Muscle of leg (tissue), 11 donors: Measurements from ENCODE around the gene CASKIN1. TPM values are rescaled to one million over a fixed set of nuclear protein-coding genes. Genes with fewer than 3 reads are reported as not detected.
A peak's percentile ranks its signal among the peaks of the same experiment; 100 is the strongest.
"Not testable (repeated sequence)": the region's sequence is repeated elsewhere in the genome, so short reads cannot be mapped to it uniquely, and the experiment has no call there.

Experiments used
- DNase-seq: peaks from one replicate; pipeline ENCODE4 v3.0.0; 2013
- H3K27ac ChIP-seq: one replicate; pipeline ENCODE4 v1.5.1; 2013; ENCODE audit warnings: mild to moderate bottlenecking, low read length, control low read depth
- H3K27me3 ChIP-seq: one replicate; pipeline ENCODE4 v1.6.1; 2013; ENCODE audit warnings: low read length; ENCODE audit not compliant: control insufficient read depth, insufficient read depth
- H3K36me3 ChIP-seq: one replicate; pipeline ENCODE4 v1.6.1; 2013; ENCODE audit warnings: low read length; ENCODE audit not compliant: control insufficient read depth, insufficient read depth
- H3K4me1 ChIP-seq: one replicate; pipeline ENCODE4 v1.6.1; 2013; ENCODE audit warnings: low read length; ENCODE audit not compliant: control insufficient read depth, insufficient read depth
- H3K4me3 ChIP-seq: one replicate; pipeline ENCODE4 v1.5.1; 2013; ENCODE audit warnings: low read length, control low read depth
- H3K9me3 ChIP-seq: replicated peaks from 2 replicates; pipeline ENCODE4 v1.6.1; 2013; ENCODE audit warnings: low read depth, low read length; ENCODE audit not compliant: control insufficient read depth
- WGBS: methylation state at CpG from one replicate; pipeline ENCODE4 v1.1.5; 2013; ENCODE audit warnings: missing lambda C conversion rate; ENCODE audit not compliant: insufficient coverage; 5-methylcytosine and 5-hydroxymethylcytosine counted together
- polyA plus RNA-seq, 8 donors: library from polyadenylated mRNA; unstranded; fragments of 120-200 nt; gene quantifications; one replicate each; pipeline versions ENCODE4 v1.2.1 to v1.2.3, GENCODE V29; 2013; ENCODE audit warnings: inconsistent platforms in 1 of 8, low replicate concordance in 1 of 8; ENCODE audit not compliant: insufficient read length in 8 of 8, insufficient read depth in 1 of 8
- total RNA-seq: library from RNA; stranded (reverse); fragments of 120-200 nt; gene quantifications from one replicate; pipeline ENCODE4 v1.2.4, GENCODE V29; 2013

Gene CASKIN1
- total and polyA plus RNA-seq, 9 donors = 0.75 to 2.4 (median 1.8) TPM

DNA sequence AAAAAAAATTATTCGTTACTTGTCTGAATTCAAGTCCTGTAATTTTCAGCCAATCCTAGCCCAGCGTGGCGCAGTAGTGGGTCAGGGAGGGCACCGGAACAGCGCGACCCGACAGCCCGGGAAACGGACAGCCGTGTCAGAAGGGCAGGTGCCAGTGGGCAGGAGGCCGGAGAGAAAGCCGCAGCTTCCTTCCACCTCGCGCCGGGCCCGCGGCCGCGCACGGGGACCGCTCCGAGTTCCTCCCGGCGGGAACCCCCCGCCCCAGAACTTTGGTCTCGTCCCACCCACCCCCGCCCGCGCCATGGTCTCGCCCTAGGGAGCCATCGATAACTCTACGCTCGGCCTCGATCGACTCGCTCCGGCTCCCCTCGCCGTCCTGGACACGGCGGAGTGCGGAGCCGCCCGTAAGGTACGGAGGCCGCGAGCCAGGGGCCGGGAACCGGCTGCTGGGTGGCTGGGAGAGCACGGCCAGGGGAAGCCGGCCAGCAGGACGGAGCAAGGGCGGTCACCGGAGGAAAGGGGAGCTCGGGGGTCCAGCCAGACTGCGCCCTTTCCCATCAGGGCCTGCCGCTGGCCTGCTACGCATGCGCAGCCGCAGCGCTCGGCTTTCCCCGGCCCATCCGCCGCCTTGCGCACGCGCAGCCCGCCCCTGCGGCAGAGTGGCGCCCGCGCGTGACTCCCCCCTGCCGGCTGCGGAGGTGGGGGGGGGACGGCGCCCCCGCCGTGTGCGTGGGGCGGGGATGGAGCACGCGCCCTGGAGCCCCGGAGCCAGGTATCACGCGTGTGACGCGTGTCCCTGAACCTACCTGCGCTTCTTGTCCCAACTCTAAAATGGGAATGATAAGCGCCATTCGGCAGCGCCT is 8.9 kb upstream of the CASKIN1 start, which contains the start of gene MLST8:
Gene MLST8 (plus strand): TSS at position 351 of the 863 bp plus-strand sequence. CDS start 632 bp downstream, outside the sequence.
- Histone ChIP-seq H3K27ac (peak within 1 kb of the TSS; percentile 86), H3K36me3 (peaks cover 32% of the 10 kb centered on the region), H3K27me3 (peaks cover 2% of the 10 kb centered on the region), H3K4me3 (peak within 1 kb of the TSS; percentile 66), H3K9me3 (no peaks in the 10 kb centered on the region), H3K4me1 (peaks cover 31% of the 10 kb centered on the region)
- under 1% methylated on average over 83 of the region's 93 CpGs for WGBS
- peak; percentile 93 for DNase-seq

DNA sequence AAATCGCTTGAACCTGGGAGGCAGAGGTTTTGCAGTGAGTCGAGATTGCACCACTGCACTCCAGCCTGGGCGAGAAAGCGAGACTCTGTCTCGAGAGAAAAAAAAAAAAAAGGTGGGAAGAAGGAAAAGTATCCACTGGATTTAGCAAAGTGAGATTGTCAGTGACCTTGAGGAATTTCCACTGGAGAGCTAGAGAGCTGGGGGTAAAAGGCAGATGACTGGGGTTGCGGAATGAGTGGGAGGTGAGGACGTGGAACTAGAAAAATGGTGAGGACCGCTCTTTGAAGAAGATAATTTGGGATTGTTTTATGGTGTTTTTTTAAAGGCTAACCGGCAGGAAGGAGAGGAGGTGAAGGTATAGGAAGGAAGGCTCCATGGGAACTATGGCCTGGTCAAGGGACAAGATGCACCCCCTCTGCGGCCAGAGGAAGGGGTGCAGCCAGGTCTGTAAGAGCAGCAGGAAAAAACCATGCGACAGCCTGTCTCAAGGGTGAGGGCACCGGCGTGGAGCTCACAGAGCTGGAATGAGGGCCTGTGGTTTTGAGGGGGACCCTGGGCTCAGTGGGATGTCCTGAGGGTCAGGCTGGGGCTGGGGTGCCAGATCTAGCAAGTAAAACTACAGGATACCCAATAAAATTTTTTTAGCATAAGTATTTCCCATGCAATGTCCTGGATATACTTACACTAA is 8.2 kb upstream of the CASKIN1 start:
- H3K27ac ChIP-seq = peak overlapping the region; percentile 86
- peaks cover 26% of the 10 kb centered on the region for H3K4me1 ChIP-seq
- no peaks in the 10 kb centered on the region for H3K9me3 ChIP-seq
- no peak for DNase-seq
- 79% methylated on average over 10 of the region's 13 CpGs for WGBS
- H3K27me3 ChIP-seq = peaks cover 4% of the 10 kb centered on the region
- H3K4me3 ChIP-seq = peak overlapping the region; percentile 66
- peaks cover 30% of the 10 kb centered on the region for H3K36me3 ChIP-seq

DNA sequence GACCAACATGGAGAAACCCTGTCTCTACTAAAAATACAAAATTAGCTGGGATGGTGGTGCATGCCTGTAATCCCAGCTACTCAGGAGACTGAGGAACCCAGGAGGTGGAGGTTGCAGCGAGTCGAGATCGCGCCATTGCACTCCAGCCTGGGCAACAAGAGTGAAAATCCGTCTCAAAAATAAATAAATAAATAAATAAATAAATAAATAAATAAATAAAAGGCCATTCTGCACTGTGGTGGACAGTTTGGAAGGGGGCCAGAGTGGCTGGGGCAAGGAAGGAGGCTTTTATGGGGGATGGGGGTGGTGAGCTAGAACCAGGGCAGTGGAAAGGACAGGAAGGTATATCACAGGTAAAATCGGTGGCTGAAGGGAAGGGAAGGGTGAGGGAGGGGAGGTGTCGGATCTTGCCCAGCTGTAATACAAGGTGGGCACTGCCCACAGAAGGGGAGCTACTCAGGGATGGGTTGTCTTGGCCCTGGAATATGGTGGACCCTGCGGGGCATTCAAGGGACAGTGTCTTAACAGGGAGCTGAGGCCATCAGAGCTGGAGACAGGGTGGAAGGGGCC is 6.8 kb upstream of the CASKIN1 start:
- Histone ChIP-seq H3K4me1 (peaks cover 21% of the 10 kb centered on the region), H3K36me3 (peaks cover 17% of the 10 kb centered on the region), H3K27me3 (peaks cover 13% of the 10 kb centered on the region)
- DNase-seq, H3K9me3 ChIP-seq, H3K4me3 ChIP-seq, H3K27ac ChIP-seq: not testable (repeated sequence)
- WGBS = 95% methylated on average over 3 of the region's 8 CpGs

DNA sequence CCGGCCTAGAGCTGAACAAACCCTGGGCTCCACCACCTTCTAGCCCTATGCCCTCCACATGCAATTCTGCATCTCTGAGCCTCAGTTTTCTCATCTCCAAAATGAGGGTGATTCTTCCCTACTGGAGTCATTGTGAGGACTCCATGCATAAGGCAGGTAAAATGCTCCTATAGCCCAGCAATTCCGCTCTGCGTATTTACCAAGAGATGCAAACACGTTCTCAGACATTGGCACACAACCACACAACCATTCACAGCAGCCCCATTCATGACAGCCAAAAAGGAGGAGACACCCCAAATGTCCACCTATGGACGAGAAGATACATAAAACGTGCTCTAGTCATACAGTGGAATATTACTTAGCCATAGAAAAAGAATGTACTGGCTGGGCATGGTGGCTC is 3.9 kb upstream of the CASKIN1 start:
- WGBS = 90% methylated on average over 3 of the region's 6 CpGs
- Histone ChIP-seq H3K9me3 (no peaks in the 10 kb centered on the region), H3K27ac (no peak overlapping the region), H3K27me3 (peaks cover 33% of the 10 kb centered on the region), H3K36me3 (no peaks in the 10 kb centered on the region), H3K4me3 (no peak overlapping the region), H3K4me1 (peaks cover 12% of the 10 kb centered on the region)
- DNase-seq = no peak

DNA sequence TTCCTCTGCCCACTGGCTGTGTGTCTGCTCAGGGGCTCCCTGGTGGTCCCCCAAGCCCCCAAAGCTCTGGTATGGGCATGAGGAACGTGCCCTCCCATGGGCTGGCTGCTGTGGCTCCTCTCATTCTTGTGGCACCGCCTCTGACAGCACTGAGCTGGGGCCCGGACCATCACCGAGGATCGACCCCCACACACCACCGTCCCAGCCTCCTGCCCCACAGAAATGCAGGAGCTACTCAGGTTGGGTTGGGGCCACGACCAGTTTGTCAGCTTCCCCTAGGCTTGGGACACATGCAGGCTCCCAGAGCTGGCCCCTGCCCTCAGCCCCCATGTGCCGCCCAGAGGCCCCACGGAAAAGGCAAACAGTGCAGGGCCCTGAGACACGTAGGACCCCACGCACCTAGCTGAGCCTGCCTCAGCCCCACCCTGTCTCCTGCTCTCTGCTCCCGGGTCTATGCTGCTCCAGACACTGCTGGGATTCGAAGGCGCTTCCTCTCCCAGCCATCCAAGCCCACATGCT is 3.3 kb upstream of the CASKIN1 start:
- Histone ChIP-seq H3K9me3 (no peaks in the 10 kb centered on the region), H3K27me3 (peaks cover 39% of the 10 kb centered on the region), H3K36me3 (no peaks in the 10 kb centered on the region), H3K4me3 (no peak overlapping the region), H3K4me1 (peaks cover 16% of the 10 kb centered on the region), H3K27ac (no peak overlapping the region)
- DNase-seq = no peak
- WGBS = 41% methylated on average over 11 of the region's 14 CpGs

DNA sequence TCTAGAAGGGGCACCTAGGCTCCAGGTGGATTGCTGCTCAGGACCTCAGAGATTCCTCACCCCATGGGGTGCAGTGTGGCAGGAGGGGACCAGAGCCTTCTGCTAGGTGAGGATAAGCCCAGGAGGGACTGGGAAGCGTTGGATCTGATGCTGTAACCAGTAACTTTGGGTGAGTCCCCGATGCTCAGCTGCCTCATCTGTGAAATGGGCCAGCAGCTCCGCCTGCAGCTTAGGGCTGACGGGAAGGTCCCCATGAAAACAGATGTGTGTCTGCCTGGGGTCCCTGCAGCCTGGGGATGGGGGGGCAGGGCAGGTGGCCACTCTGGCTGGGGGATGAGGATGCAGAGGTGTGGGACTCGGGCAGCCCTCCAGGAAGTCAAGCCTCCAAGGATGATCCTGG is 2.7 kb upstream of the CASKIN1 start:
- peaks cover 18% of the 10 kb centered on the region for H3K4me1 ChIP-seq
- no peaks in the 10 kb centered on the region for H3K36me3 ChIP-seq
- no peak overlapping the region for H3K27ac ChIP-seq
- H3K9me3 ChIP-seq = no peaks in the 10 kb centered on the region
- peaks cover 45% of the 10 kb centered on the region for H3K27me3 ChIP-seq
- 44% methylated on average over 5 of the region's 5 CpGs for WGBS
- no peak overlapping the region for H3K4me3 ChIP-seq
- no peak for DNase-seq

DNA sequence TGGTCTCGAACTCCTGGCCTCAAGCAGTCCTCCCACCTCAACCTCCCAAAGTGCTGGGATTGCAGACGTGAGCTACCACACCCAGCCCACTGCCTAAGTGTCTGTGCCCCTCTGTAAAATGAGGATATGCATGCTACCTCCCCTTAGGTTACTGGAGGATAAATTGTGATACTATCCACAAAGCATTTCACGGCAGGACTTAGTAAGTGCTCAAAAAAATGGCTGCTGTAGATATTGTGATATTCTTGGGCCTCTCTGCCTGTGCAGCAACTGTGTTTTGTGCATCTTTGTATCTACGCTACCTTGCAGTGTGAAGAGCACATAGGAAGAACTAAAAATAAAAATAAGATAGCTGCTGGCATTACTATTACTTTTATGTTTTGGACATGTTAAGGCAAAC is 1.9 kb upstream of the CASKIN1 start:
- Histone ChIP-seq H3K9me3 (no peaks in the 10 kb centered on the region), H3K27ac (no peak overlapping the region), H3K4me3 (no peak overlapping the region), H3K36me3 (no peaks in the 10 kb centered on the region), H3K4me1 (peaks cover 18% of the 10 kb centered on the region), H3K27me3 (peaks cover 52% of the 10 kb centered on the region)
- no peak for DNase-seq
- WGBS = no CpG with 5 or more reads among the region's 4 CpGs

DNA sequence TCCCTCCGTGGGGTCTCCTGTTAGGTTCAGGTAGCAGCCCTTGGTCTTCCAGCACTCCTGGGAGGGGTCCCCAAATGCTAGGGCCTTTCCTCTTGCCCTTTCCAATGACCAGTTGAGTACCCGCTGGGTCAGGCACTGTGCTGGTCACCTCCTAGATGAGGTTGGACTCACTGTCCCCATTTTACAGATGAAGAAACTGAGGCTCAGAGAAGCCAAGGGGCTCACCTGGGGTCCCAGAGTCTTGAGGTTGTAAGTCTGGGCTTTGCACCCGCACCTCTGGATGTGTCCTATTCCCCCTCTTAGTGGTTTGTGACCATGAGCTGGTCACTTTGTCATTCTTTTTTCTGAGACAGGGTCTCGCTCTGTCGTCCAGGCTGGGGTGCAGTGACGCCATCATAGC is 1.4 kb upstream of the CASKIN1 start:
- 82% methylated on average over 3 of the region's 6 CpGs for WGBS
- Histone ChIP-seq H3K36me3 (no peaks in the 10 kb centered on the region), H3K27me3 (peaks cover 52% of the 10 kb centered on the region)

DNA sequence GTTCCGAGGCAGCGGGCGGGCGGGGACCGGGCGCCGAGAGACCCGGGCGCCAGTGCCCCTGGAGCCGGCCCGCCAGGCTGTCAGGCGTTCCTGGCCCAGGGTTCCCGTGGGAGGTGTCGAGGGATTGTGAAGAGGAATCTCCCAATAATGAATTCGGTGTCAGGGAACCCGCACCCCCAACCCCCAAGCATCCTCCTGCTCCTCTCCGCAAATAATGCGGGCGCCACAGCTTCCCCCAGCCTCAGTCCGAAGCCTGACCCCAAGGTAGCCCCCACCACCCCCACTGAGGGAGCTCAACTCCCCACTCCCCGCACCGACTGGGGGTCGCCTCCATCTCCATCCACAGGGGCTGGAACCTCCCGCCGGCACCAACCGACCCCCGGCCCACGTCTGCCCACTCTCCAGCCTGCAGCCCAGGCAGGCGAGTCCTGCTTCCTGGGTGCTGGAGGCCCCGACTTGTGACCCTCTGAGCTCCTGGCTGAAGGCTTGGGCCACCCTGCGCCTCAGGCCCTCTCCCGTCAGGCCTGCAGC is 641 bp upstream of the CASKIN1 start:
- Histone ChIP-seq H3K4me3 (no peak overlapping the region), H3K4me1 (peaks cover 18% of the 10 kb centered on the region), H3K9me3 (no peaks in the 10 kb centered on the region), H3K27ac (no peak overlapping the region), H3K36me3 (no peaks in the 10 kb centered on the region), H3K27me3 (peaks cover 52% of the 10 kb centered on the region)
- WGBS = 22% methylated on average over 23 of the region's 32 CpGs
- no peak for DNase-seq

More for the DNA sequence above, 1.4 kb upstream of the CASKIN1 start:
- H3K27ac ChIP-seq = no peak overlapping the region
- DNase-seq = no peak
- H3K4me3 ChIP-seq = no peak overlapping the region
- H3K4me1 ChIP-seq = peaks cover 18% of the 10 kb centered on the region
- H3K9me3 ChIP-seq = no peaks in the 10 kb centered on the region
